WTC11 (cell line): ENCODE results near the gene CCNJ. TPM values are rescaled to one million over a fixed set of nuclear protein-coding genes. Genes with fewer than 3 reads are reported as not detected.

Experiments
- ATAC-seq: fragments of 200-7000 bp; cut with Tn5 transposase; 2 replicates; pipeline ENCODE4 v1.10.0; 2021; ENCODE audit warnings: mild to moderate bottlenecking, moderate library complexity
- CTCF ChIA-PET: fragments of 300-600 bp; sonication (Branson Sonifier 250); formaldehyde crosslinking; loops from one replicate; lab custom pipeline; 2021; ENCODE audit warnings: antibody characterized with exemption; lab: Charles Lee
- POLR2A ChIA-PET: fragments of 350-600 bp; sonication (Branson Sonifier 250); formaldehyde crosslinking; loops from one replicate; lab custom pipeline; 2021; ENCODE audit warnings: antibody characterized with exemption; lab: Charles Lee
- DNase-seq: peaks from one replicate; pipeline ENCODE4 v3.0.0; 2021; ENCODE audit warnings: low spot score
- H3K27ac Mint-ChIP-seq: 2 replicates; pipeline ENCODE4 v1.8.0; 2021; ENCODE audit warnings: mixed read lengths
- H3K27me3 Mint-ChIP-seq: 2 replicates; pipeline ENCODE4 v1.8.0; 2021; ENCODE audit warnings: low read depth, mild to moderate bottlenecking, moderate library complexity, mixed read lengths
- H3K36me3 Mint-ChIP-seq: 2 replicates; pipeline ENCODE4 v1.8.0; 2021; ENCODE audit warnings: mixed read lengths
- H3K4me1 Mint-ChIP-seq: 2 replicates; pipeline ENCODE4 v1.8.0; 2022; ENCODE audit warnings: mixed read lengths
- H3K4me3 Mint-ChIP-seq: 2 replicates; pipeline ENCODE4 v1.8.0; 2021; ENCODE audit warnings: mild to moderate bottlenecking, moderate library complexity, mixed read lengths
- H3K9me3 Mint-ChIP-seq: 2 replicates; pipeline ENCODE4 v1.8.0; 2021; ENCODE audit warnings: mixed read lengths
- EMX1 ChIP-seq: fragments of 250-450 bp; sonication (Bioruptor Pico); IDR thresholded peaks from 2 replicates; pipeline ENCODE4 v1.8.0; 2021; ENCODE audit warnings: mild to moderate bottlenecking
- HMGA2 ChIP-seq: fragments of 250-450 bp; sonication (Bioruptor Pico); IDR thresholded peaks from 2 replicates; pipeline ENCODE4 v1.4.0; 2021; ENCODE audit warnings: mild to moderate bottlenecking, moderate library complexity
- OVOL2 ChIP-seq: fragments of 250-450 bp; sonication (Bioruptor Pico); IDR thresholded peaks from 2 replicates; pipeline ENCODE4 v1.9.0; 2021; ENCODE audit warnings: mild to moderate bottlenecking, borderline replicate concordance
- SMAD3 ChIP-seq: sonication (generic); formaldehyde crosslinking; IDR thresholded peaks from 2 replicates; pipeline ENCODE4 v1.8.0; 2022; ENCODE audit warnings: missing genetic modification reagents, mild to moderate bottlenecking, borderline replicate concordance
- ZNF138 ChIP-seq: sonication (generic); formaldehyde crosslinking; conservative IDR thresholded peaks from 2 replicates; pipeline ENCODE4 v1.8.1; 2022; ENCODE audit warnings: mild to moderate bottlenecking, moderate library complexity, missing genetic modification reagents
- ZNF232 ChIP-seq: sonication (generic); formaldehyde crosslinking; IDR thresholded peaks from 2 replicates; pipeline ENCODE4 v1.8.0; 2022; ENCODE audit warnings: mild to moderate bottlenecking, missing genetic modification reagents
- total RNA-seq: library from RNA; stranded (reverse); gene quantifications from 3 replicates; pipeline ENCODE4 v1.2.3, GENCODE V29; 2021
- TF ChIP-seq, protein P1 (sequence below): sonication (generic); formaldehyde crosslinking; IDR thresholded peaks from 2 replicates; pipeline ENCODE4 v1.8.0; 2022; ENCODE audit warnings: mild to moderate bottlenecking, missing genetic modification reagents
- TF ChIP-seq, protein P2 (sequence below): sonication (generic); formaldehyde crosslinking; conservative IDR thresholded peaks from 2 replicates; pipeline ENCODE4 v1.8.1; 2023; ENCODE audit warnings: mild to moderate bottlenecking, low read depth, missing genetic modification reagents, moderate library complexity
- TF ChIP-seq, protein P3 (sequence below): fragments of 200-600 bp; IDR thresholded peaks from 2 replicates; pipeline ENCODE4 v1.8.0; 2022; ENCODE audit warnings: antibody characterized with exemption
- TF ChIP-seq, protein P4 (sequence below): sonication (generic); formaldehyde crosslinking; IDR thresholded peaks from 2 replicates; pipeline ENCODE4 v1.8.1; 2023; ENCODE audit warnings: mild to moderate bottlenecking, missing genetic modification reagents, moderate library complexity
- TF ChIP-seq, protein P5 (sequence below): sonication (generic); formaldehyde crosslinking; IDR thresholded peaks from 2 replicates; pipeline ENCODE4 v1.8.1; 2023; ENCODE audit warnings: mild to moderate bottlenecking, missing genetic modification reagents, moderate library complexity
- TF ChIP-seq, protein P6 (sequence below): sonication (generic); formaldehyde crosslinking; IDR thresholded peaks from 2 replicates; pipeline ENCODE4 v1.8.1; 2023; ENCODE audit warnings: mild to moderate bottlenecking, missing genetic modification reagents, borderline replicate concordance
- TF ChIP-seq, protein P7 (sequence below): fragments of 250-450 bp; sonication (Bioruptor Pico); IDR thresholded peaks from 2 replicates; pipeline ENCODE4 v1.9.0; 2021; ENCODE audit warnings: mild to moderate bottlenecking

CCNJ gene
- total RNA-seq, 1 experiment from 2014 or later: 25.7 TPM

DNA sequence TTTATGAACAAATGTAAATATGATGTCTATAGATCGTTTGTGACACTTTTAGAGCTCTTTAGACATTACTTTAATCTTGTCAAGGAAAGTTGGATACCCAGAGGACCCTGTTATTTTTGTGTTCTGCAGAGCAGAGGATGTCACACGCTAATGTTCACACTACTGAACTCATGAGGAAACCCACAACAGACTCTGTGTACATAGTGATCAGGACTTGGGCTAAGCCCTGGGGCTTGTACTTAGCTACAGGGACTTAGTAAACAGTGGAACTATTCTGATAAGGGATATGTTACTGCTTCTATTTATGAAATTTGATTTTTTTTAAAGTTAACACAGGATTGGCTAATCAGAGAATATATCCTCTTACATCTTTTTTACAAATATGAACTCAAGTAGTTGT is 50.6 kb downstream of the CCNJ start (continued):
- TF ChIP-seq, protein P1, sequence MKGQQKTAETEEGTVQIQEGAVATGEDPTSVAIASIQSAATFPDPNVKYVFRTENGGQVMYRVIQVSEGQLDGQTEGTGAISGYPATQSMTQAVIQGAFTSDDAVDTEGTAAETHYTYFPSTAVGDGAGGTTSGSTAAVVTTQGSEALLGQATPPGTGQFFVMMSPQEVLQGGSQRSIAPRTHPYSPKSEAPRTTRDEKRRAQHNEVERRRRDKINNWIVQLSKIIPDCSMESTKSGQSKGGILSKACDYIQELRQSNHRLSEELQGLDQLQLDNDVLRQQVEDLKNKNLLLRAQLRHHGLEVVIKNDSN (CRISPR knock-in tag): no peak
- TF ChIP-seq EMX1 (no peak), OVOL2 (CRISPR knock-in tag) (no peak), HMGA2 (CRISPR knock-in tag) (no peak), ZNF138 (CRISPR knock-in tag) (no peak), SMAD3 (CRISPR knock-in tag) (no peak)
- TF ChIP-seq, protein P2, sequence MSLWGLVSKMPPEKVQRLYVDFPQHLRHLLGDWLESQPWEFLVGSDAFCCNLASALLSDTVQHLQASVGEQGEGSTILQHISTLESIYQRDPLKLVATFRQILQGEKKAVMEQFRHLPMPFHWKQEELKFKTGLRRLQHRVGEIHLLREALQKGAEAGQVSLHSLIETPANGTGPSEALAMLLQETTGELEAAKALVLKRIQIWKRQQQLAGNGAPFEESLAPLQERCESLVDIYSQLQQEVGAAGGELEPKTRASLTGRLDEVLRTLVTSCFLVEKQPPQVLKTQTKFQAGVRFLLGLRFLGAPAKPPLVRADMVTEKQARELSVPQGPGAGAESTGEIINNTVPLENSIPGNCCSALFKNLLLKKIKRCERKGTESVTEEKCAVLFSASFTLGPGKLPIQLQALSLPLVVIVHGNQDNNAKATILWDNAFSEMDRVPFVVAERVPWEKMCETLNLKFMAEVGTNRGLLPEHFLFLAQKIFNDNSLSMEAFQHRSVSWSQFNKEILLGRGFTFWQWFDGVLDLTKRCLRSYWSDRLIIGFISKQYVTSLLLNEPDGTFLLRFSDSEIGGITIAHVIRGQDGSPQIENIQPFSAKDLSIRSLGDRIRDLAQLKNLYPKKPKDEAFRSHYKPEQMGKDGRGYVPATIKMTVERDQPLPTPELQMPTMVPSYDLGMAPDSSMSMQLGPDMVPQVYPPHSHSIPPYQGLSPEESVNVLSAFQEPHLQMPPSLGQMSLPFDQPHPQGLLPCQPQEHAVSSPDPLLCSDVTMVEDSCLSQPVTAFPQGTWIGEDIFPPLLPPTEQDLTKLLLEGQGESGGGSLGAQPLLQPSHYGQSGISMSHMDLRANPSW (CRISPR knock-in tag): no peak
- TF ChIP-seq, protein P3, sequence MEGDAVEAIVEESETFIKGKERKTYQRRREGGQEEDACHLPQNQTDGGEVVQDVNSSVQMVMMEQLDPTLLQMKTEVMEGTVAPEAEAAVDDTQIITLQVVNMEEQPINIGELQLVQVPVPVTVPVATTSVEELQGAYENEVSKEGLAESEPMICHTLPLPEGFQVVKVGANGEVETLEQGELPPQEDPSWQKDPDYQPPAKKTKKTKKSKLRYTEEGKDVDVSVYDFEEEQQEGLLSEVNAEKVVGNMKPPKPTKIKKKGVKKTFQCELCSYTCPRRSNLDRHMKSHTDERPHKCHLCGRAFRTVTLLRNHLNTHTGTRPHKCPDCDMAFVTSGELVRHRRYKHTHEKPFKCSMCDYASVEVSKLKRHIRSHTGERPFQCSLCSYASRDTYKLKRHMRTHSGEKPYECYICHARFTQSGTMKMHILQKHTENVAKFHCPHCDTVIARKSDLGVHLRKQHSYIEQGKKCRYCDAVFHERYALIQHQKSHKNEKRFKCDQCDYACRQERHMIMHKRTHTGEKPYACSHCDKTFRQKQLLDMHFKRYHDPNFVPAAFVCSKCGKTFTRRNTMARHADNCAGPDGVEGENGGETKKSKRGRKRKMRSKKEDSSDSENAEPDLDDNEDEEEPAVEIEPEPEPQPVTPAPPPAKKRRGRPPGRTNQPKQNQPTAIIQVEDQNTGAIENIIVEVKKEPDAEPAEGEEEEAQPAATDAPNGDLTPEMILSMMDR: no peak
- TF ChIP-seq, protein P4, sequence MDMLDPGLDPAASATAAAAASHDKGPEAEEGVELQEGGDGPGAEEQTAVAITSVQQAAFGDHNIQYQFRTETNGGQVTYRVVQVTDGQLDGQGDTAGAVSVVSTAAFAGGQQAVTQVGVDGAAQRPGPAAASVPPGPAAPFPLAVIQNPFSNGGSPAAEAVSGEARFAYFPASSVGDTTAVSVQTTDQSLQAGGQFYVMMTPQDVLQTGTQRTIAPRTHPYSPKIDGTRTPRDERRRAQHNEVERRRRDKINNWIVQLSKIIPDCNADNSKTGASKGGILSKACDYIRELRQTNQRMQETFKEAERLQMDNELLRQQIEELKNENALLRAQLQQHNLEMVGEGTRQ (CRISPR knock-in tag): no peak
- TF ChIP-seq, protein P5, sequence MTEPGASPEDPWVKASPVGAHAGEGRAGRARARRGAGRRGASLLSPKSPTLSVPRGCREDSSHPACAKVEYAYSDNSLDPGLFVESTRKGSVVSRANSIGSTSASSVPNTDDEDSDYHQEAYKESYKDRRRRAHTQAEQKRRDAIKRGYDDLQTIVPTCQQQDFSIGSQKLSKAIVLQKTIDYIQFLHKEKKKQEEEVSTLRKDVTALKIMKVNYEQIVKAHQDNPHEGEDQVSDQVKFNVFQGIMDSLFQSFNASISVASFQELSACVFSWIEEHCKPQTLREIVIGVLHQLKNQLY (CRISPR knock-in tag): no peak

DNA sequence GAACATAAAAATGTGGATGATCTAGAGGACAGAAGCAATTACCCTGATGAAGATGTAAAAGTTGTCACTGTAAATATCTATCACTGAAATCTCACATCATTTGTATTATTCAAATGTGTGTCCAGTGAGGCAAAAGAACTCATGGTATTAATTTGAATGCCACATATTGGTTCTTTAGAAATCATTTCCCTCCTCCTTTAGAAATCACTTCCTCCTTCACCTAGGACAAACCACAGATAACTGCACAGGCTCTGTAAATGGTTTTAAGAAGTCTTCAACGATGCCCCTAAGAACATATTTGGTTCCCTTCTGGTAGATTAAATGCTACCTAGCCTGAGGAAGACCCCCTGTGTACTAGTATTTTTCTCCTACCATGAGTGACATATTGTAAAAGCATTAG is 53.6 kb downstream of the CCNJ start:
- H3K27me3 Mint-ChIP-seq: peaks cover 16% of the 10 kb centered on the region
- no peak overlapping the region for H3K27ac Mint-ChIP-seq
- DNase-seq (no peak), ATAC-seq (no peak)
- H3K4me1 Mint-ChIP-seq: no peaks in the 10 kb centered on the region
- H3K36me3 Mint-ChIP-seq: no peaks in the 10 kb centered on the region
- ChIA-PET POLR2A (no interaction called here), CTCF (interaction anchor here (1.4 kb wide), 1 partner anchor 132 kb away, joined by 5 read pairs; no protein-coding TSS in a partner anchor)
- no peak overlapping the region for H3K4me3 Mint-ChIP-seq
- H3K9me3 Mint-ChIP-seq: no peaks in the 10 kb centered on the region
- TF ChIP-seq, protein P6, sequence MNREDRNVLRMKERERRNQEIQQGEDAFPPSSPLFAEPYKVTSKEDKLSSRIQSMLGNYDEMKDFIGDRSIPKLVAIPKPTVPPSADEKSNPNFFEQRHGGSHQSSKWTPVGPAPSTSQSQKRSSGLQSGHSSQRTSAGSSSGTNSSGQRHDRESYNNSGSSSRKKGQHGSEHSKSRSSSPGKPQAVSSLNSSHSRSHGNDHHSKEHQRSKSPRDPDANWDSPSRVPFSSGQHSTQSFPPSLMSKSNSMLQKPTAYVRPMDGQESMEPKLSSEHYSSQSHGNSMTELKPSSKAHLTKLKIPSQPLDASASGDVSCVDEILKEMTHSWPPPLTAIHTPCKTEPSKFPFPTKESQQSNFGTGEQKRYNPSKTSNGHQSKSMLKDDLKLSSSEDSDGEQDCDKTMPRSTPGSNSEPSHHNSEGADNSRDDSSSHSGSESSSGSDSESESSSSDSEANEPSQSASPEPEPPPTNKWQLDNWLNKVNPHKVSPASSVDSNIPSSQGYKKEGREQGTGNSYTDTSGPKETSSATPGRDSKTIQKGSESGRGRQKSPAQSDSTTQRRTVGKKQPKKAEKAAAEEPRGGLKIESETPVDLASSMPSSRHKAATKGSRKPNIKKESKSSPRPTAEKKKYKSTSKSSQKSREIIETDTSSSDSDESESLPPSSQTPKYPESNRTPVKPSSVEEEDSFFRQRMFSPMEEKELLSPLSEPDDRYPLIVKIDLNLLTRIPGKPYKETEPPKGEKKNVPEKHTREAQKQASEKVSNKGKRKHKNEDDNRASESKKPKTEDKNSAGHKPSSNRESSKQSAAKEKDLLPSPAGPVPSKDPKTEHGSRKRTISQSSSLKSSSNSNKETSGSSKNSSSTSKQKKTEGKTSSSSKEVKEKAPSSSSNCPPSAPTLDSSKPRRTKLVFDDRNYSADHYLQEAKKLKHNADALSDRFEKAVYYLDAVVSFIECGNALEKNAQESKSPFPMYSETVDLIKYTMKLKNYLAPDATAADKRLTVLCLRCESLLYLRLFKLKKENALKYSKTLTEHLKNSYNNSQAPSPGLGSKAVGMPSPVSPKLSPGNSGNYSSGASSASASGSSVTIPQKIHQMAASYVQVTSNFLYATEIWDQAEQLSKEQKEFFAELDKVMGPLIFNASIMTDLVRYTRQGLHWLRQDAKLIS: no peak
- TF ChIP-seq ZNF232: no peak
- TF ChIP-seq, protein P7, sequence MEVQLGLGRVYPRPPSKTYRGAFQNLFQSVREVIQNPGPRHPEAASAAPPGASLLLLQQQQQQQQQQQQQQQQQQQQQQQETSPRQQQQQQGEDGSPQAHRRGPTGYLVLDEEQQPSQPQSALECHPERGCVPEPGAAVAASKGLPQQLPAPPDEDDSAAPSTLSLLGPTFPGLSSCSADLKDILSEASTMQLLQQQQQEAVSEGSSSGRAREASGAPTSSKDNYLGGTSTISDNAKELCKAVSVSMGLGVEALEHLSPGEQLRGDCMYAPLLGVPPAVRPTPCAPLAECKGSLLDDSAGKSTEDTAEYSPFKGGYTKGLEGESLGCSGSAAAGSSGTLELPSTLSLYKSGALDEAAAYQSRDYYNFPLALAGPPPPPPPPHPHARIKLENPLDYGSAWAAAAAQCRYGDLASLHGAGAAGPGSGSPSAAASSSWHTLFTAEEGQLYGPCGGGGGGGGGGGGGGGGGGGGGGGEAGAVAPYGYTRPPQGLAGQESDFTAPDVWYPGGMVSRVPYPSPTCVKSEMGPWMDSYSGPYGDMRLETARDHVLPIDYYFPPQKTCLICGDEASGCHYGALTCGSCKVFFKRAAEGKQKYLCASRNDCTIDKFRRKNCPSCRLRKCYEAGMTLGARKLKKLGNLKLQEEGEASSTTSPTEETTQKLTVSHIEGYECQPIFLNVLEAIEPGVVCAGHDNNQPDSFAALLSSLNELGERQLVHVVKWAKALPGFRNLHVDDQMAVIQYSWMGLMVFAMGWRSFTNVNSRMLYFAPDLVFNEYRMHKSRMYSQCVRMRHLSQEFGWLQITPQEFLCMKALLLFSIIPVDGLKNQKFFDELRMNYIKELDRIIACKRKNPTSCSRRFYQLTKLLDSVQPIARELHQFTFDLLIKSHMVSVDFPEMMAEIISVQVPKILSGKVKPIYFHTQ (CRISPR knock-in tag): no peak
